ENCODE results near the gene ZNF160. TPM values are rescaled to one million over a fixed set of nuclear protein-coding genes. Genes with fewer than 3 reads are reported as not detected.
"Not testable (repeated sequence)": the region's sequence is repeated elsewhere in the genome, so short reads cannot be mapped to it uniquely, and the experiment has no call there.

The ZNF160 gene
- total RNA-seq, 8 experiments from 2014 or later, result 22.4 to 72.2 (median 36.3) TPM

DNA sequence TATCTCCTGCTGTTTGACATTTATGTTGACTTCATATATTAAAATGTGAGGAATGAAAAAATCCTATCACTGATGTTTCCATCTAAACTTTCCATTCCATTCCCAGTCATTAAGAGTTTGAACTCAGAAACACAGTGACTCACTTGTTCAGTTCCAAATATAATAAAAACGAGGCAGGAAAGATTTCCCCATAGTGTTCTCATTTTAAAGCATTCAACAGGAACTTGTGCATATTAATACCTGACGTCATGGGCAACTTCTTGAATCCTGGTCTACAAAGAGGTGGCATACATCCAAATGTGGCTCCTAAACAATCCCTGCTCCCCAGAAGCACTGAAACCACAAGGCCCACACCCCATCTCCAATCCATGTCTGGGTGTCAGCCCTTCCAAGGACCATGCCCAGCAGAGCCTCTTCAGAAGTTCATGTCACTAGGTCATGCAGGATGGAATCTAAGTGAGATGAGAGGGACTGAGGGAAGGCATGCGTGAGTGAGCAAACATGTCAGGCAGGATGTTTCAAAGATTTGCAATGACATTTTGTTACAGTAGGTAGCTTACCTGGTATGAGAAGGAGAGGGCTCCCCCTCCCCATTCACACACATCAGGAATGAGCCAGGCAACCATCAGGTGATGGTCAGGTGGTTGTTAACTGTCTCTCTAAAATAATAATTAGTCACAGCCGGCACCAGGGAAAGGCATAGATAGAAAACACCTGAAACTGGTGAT lies 68.1 kb downstream of the ZNF160 start:
- Histone ChIP-seq H3K4me3 (no peak overlapping the region), H3K4me1 (replicated peaks in 1 of 2) (peaks cover 0 to 5% of the 10 kb centered on the region in 2 donors), H3K27ac (no peak overlapping the region)
- ATAC-seq (replicated peaks in 6 of 8), result no peak
- in situ Hi-C loops (cut with MboI; ENCODE audit: low pct_unique_long_range_greater_than_20kb in 2 of 9, low sequenced_read_pairs in 9 of 9, unreplicated experiment in 9 of 9), result no loop called here
- 0 to 86% (median 77%) methylated on average over 1 to 4 of the region's 4 CpGs; no CpG with 5 or more reads in 3 of the 10 experiments for WGBS, 10 experiments

DNA sequence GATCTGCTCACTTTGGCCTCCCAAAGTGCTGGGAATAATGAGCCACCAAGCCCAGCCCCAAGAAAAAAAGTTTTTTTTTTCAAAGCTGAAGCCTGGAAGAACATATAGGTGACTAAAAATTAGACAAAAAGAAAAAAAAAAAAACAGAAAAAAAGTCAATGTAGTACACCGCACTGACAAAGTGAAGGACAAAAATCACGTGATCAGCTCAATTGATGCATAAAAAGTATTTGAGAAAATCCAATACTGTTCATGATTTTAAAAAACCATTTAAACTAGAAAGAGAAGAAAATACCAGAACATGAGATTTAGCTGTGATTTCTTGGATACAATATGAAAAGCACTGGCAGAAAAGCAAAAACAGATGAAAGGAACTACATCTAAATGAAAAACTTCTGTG lies 69.2 kb downstream of the ZNF160 start:
- Histone ChIP-seq H3K27ac (no peak overlapping the region), H3K4me1 (replicated peaks in 1 of 2) (peaks cover 0 to 5% of the 10 kb centered on the region in 2 donors), H3K4me3 (no peak overlapping the region)
- 7 to 100% (median 91%) methylated on average over 1 to 2 of the region's 2 CpGs for WGBS, 10 experiments
- in situ Hi-C loops (cut with MboI; ENCODE audit: low pct_unique_long_range_greater_than_20kb in 2 of 9, low sequenced_read_pairs in 9 of 9, unreplicated experiment in 9 of 9), result no loop called here
- no peak for ATAC-seq (replicated peaks in 6 of 8)

DNA sequence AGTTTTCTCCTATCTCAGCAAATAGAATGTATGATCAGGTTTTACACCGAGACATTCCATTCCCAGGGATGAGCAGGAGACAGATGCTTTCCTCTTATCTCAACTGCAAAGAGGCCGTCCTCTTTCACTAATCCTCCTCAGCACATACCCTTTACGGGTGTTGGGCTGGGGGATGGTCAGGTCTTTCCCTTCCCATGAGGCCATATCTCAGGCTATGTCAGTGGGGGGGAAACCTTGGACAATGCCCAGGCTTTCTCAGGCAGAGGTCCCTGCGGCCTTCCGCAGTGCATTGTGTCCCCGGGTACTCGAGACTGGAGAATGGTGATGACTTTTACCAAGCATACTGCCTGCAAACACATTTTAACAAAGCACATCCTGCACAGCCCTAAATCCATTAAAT lies 74.9 kb downstream of the ZNF160 start:
- 0 to 20% (median 0%) methylated on average over 1 of the region's 7 CpGs; no CpG with 5 or more reads in 7 of the 10 experiments for WGBS, 10 experiments
- ATAC-seq (replicated peaks in 6 of 8); in situ Hi-C loops (cut with MboI; ENCODE audit: low pct_unique_long_range_greater_than_20kb in 2 of 9, low sequenced_read_pairs in 9 of 9, unreplicated experiment in 9 of 9); H3K27ac ChIP-seq; H3K4me3 ChIP-seq; H3K4me1 ChIP-seq (replicated peaks in 1 of 2): not testable (repeated sequence)

DNA sequence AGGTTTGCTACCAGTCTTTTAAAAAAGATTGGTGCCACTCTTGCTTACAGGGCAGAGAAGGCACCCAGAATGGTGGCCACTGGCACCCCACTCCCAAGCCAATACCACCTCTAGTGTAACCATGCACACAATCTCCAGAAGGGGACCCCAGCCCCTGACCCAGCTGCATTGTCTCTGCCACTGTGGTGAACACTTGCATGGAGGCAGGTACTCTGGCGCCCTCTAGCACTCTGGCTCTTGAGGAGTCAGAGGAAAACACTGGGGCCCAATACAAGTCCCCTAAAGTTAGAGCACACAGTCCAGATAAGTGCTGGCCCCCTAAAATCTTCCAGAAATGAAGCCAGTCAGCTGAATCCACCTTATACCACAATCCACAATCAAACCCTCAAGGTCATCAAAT lies 83.5 kb downstream of the ZNF160 start:
- no peak for ATAC-seq (replicated peaks in 6 of 8)
- H3K4me3 ChIP-seq, result no peak overlapping the region

More for the DNA sequence above, 83.5 kb downstream of the ZNF160 start:
- 0 to 44% (median 20%) methylated on average over 1 of the region's 1 CpG; no CpG with 5 or more reads in 6 of the 10 experiments for WGBS, 10 experiments
- no peak overlapping the region for H3K27ac ChIP-seq
- no peaks in the 10 kb centered on the region for H3K4me1 ChIP-seq (replicated peaks in 1 of 2)
- in situ Hi-C loops (cut with MboI; ENCODE audit: low pct_unique_long_range_greater_than_20kb in 2 of 9, low sequenced_read_pairs in 9 of 9, unreplicated experiment in 9 of 9), result no loop called here

Other genes with a start within 250 kb of the ZNF160 start
- gene ZNF468, start 245.8 kb downstream of the ZNF160 start, total RNA-seq, result 10 to 100 TPM in 7 of 8 experiments, 1 to 10 TPM in 1; 8.2 to 29.5 (median 20.1) TPM
- 10 to 100 TPM in 6 of 8 experiments, 1 to 10 TPM in 2; 6.1 to 24.4 (median 14.9) TPM for gene ZNF320, start 205.8 kb downstream of the ZNF160 start, total RNA-seq
- 1 to 10 TPM in 7 of 8 experiments, under 1 TPM in 1; 0.90 to 3.6 (median 2.6) TPM for gene ZNF888, start 180.0 kb downstream of the ZNF160 start, total RNA-seq
- 10 to 100 TPM in 3 of 8 experiments, 1 to 10 TPM in 5; 1.9 to 15.3 (median 8.9) TPM for gene ZNF816, start 140.5 kb downstream of the ZNF160 start, total RNA-seq
- 1 to 10 TPM in 1 of 8 experiments, under 1 TPM in 5, not detected in 2; 0.05 to 1.1 (median 0.43) TPM for gene ERVV-1, start 89.5 kb downstream of the ZNF160 start, total RNA-seq
- gene ERVV-2, start 58.7 kb downstream of the ZNF160 start, total RNA-seq, result 1 to 10 TPM in 1 of 8 experiments, under 1 TPM in 3, not detected in 4; 0.09 to 3.3 (median 0.16) TPM
- 10 to 100 TPM in 5 of 8 experiments, 1 to 10 TPM in 2, not detected in 1; 2.5 to 24.3 (median 15.4) TPM for gene ZNF415, start 29.5 kb upstream of the ZNF160 start, total RNA-seq
- 10 to 100 TPM in 2 of 8 experiments, 1 to 10 TPM in 6; 1.5 to 14.4 (median 9.3) TPM for gene ZNF347, start 55.6 kb upstream of the ZNF160 start, total RNA-seq
- gene ZNF665, start 89.9 kb upstream of the ZNF160 start, total RNA-seq, result 1 to 10 TPM in 7 of 8 experiments, not detected in 1; 1.7 to 5.2 (median 3.6) TPM
- 10 to 100 TPM in 5 of 8 experiments, 1 to 10 TPM in 2, under 1 TPM in 1; 0.58 to 39.1 (median 14.6) TPM for gene ZNF677, start 151.5 kb upstream of the ZNF160 start, total RNA-seq
- gene VN1R2, start 154.9 kb upstream of the ZNF160 start, total RNA-seq, result under 1 TPM in 1 of 8 experiments, not detected in 7; 0.29 TPM
- under 1 TPM in 1 of 8 experiments, not detected in 7; 0.31 TPM for gene VN1R4, start 164.3 kb upstream of the ZNF160 start, total RNA-seq
- gene ZNF845, start 230.3 kb upstream of the ZNF160 start, total RNA-seq, result 1 to 10 TPM; 3.4 to 6.9 (median 5.2) TPM

Measured in motor neuron (in vitro differentiated cells).